GM12865 (cell line): ENCODE measurements around the gene LMTK2.

Experiments
- DNase-seq: peaks from one replicate; pipeline ENCODE4 v3.0.0; 2010; ENCODE audit warnings: low read depth
- H3K4me3 ChIP-seq: 2 replicates; pipeline ENCODE4 v1.5.1; 2011; ENCODE audit warnings: mild to moderate bottlenecking, low read depth, low read length, control low read depth
- CTCF ChIP-seq: IDR thresholded peaks from 2 replicates; pipeline ENCODE4 v1.5.1; 2011; ENCODE audit warnings: low read length, control low read depth, low read depth, inconsistent platforms; ENCODE audit not compliant: insufficient read depth; ENCODE audit errors: missing control alignments

LMTK2 gene

DNA sequence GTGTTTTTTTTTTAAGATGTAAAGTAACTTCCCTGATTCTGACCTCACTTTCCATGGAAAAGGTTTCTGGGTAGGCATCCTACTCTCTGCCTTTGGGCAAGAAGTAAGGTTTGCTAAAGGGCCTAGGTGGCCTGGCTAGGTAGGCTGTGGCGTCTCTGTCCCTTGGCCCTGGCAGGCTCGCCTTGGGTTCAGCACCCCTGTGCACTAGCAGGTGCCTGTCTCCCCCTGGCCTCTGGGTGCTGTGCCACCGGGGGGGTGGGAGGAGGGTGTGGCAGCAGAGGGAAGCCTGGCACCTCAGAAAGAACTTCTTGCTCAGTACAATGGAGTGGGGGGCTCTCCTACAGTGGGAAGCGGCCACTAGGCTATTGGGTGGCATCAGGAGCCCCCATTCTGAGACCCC is 131.4 kb downstream of the LMTK2 start:
- no peak for DNase-seq
- no peak for TF ChIP-seq CTCF
- no peak overlapping the region for H3K4me3 ChIP-seq

DNA sequence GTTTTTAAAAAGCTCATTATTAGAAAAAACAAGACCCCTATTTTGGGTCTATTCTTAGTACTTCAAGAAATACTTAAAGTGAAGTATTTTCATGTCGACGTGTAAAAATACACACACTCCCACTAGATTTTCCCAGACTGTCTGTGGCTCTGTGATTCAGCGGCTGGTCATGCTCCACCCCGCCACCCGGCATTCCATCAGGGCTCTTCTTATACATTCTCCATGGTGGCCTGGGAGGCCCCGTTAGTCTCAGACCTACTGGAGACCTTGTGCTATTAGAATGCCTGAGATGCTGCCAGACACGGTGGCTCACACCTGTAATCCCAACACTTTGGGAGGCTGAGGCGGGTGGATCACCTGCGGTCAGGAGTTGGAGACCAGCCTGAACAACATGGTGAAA is 132.3 kb downstream of the LMTK2 start:
- H3K4me3 ChIP-seq: no peak overlapping the region
- no peak for TF ChIP-seq CTCF
- DNase-seq: no peak

DNA sequence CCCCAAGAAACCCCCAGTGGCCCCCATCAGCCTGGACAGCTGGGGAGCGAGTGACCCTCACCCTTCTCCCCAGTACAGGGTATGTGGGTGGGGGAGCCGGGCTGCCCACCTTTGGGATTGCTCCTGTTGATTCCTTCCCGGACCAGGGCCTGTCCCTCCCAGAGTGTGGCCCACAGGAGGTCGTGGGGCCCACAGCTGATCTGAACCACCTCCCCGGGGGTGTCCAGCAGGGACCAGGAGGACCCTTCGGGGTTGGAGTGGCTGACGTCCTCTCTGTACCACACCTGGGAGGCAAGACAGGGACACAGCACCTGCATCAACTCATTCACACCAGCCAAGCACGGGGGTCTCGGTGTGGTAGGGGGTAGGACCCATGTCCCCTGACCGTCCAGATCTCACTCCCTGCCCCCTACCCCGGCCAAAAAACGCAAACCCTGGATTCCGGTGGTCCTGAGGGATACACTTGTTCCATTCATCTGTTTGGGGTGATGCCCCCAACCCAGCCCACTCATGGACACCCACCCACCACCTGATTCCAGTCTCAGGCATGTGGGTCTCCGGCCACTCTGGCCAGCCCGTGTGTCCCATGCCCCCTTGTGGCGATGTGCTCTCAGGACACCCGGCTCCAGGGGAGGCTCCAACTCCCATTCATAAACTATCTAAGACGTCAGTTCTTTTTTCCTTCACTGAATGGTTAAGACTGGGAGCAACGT is 134.5 kb downstream of the LMTK2 start:
- H3K4me3 ChIP-seq: no peak overlapping the region
- DNase-seq: peak; percentile 71
- TF ChIP-seq CTCF: peak; percentile 90

- TF ChIP-seq CTCF: no peak
- DNase-seq: no peak
Observed at GRCh38 chr7:98241674-98242241, 135.1 kb downstream of the LMTK2 start.

DNA sequence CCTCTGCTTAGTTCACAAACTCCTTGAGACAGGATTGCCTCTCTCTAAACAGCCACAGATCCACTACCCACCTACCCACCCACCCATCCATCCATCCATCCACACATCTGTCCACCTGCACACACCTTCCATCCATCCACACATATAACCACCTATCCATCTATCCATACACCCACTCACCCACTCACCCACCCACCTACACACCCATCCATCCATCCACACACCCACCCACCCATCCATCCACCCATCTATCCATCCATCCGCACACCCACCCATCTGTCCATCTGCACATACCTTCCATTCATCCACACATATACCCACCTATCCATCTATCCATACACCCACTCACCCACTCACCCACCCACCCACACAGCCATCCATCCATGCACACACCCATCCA is 135.7 kb downstream of the LMTK2 start:
- no peak for DNase-seq
- H3K4me3 ChIP-seq: no peak overlapping the region
- no peak for TF ChIP-seq CTCF

More at GRCh38 chr7:98241674-98242241, 135.1 kb downstream of the LMTK2 start:
- H3K4me3 ChIP-seq: no peak overlapping the region

GRCh38 chr7:98242934-98243333 is 136.3 kb downstream of the LMTK2 start:
- H3K4me3 ChIP-seq: no peak overlapping the region
- DNase-seq: no peak
- no peak for TF ChIP-seq CTCF

- DNase-seq: no peak
- H3K4me3 ChIP-seq: no peak overlapping the region
- no peak for TF ChIP-seq CTCF
Observed at GRCh38 chr7:98244871-98245270, 138.2 kb downstream of the LMTK2 start.
